ENCODE results near the gene ANO1.

- TF ChIP-seq CTCF (IDR thresholded peaks at IDR 0.05) (no peak), MYC (IDR thresholded peaks at IDR 0.05; ENCODE audit: borderline replicate concordance, low read length) (no peak), SREBF2 (IDR thresholded peaks at IDR 0.05) (no peak), POLR2A (IDR thresholded peaks at IDR 0.05; ENCODE audit: low read length) (no peak), EP300 (IDR thresholded peaks at IDR 0.05) (no peak), ZSCAN20 (CRISPR knock-in tag; IDR thresholded peaks at IDR 0.05) (no peak), RAD21 (conservative IDR thresholded peaks at IDR 0.05 in 1 of 2, IDR thresholded peaks at IDR 0.05 in 1 of 2) (no peak), SMC3 (IDR thresholded peaks at IDR 0.05) (no peak), E2F6 (IDR thresholded peaks at IDR 0.05; ENCODE audit: borderline replicate concordance, low read depth) (no peak), CHD4 (IDR thresholded peaks at IDR 0.05; ENCODE audit: borderline replicate concordance) (no peak), KDM1A (IDR thresholded peaks at IDR 0.05; ENCODE audit: low read depth) (no peak), MAZ (IDR thresholded peaks at IDR 0.05; ENCODE audit: borderline replicate concordance, low read depth, low read length) (no peak)
Observed at GRCh38 chr11:70095541-70096252, 17.6 kb downstream of the ANO1 start.

Measured in A549 (cell line).